MCF 10A (cell line): ENCODE data around the gene UBAP1. TPM values are rescaled to one million over a fixed set of nuclear protein-coding genes. Genes with fewer than 3 reads are reported as not detected.
A peak's percentile ranks its signal among the peaks of the same experiment; 100 is the strongest.

ENCODE experiments used
- BruUV-seq: library from RNA; stranded (reverse); fragments of 400-500 nt; replicated peaks from 2 replicates; lab custom pipeline; 2021; lab: Mats Ljungman, UMichigan
- CTCF ChIA-PET: fragments of 300-600 bp; sonication (Branson Sonifier 250); formaldehyde crosslinking; extraction: SDS; loops from one replicate; lab custom pipeline; 2021; ENCODE audit warnings: antibody characterized with exemption, inconsistent platforms; lab: Yijun Ruan, JAX
- POLR2A ChIA-PET: fragments of 300-600, 350-650 bp; sonication (Branson Sonifier 250); formaldehyde crosslinking; extraction: SDS; loops from one replicate; lab custom pipeline; 2020; ENCODE audit warnings: antibody characterized with exemption, inconsistent platforms; lab: Yijun Ruan, JAX
- DNase-seq: peaks from one replicate; pipeline ENCODE4 v3.0.0-alpha.2; 2018; ENCODE audit not compliant: unreplicated experiment
- H3K27ac Mint-ChIP-seq: one replicate; pipeline ENCODE4 v1.8.0; 2022; ENCODE audit warnings: mild to moderate bottlenecking, low read depth, mixed read lengths; ENCODE audit not compliant: unreplicated experiment
- H3K27me3 Mint-ChIP-seq: one replicate; pipeline ENCODE4 v1.8.0; 2022; ENCODE audit warnings: mixed read lengths; ENCODE audit not compliant: insufficient read depth, unreplicated experiment
- H3K36me3 Mint-ChIP-seq: one replicate; pipeline ENCODE4 v1.8.0; 2022; ENCODE audit warnings: mild to moderate bottlenecking, moderate library complexity, mixed read lengths; ENCODE audit not compliant: insufficient read depth, unreplicated experiment
- H3K4me1 Mint-ChIP-seq: one replicate; pipeline ENCODE4 v1.8.0; 2022; ENCODE audit warnings: mixed read lengths; ENCODE audit not compliant: insufficient read depth, unreplicated experiment
- H3K4me3 Mint-ChIP-seq: one replicate; pipeline ENCODE4 v1.8.0; 2022; ENCODE audit warnings: mild to moderate bottlenecking, moderate library complexity, mixed read lengths; ENCODE audit not compliant: unreplicated experiment
- H3K9me3 Mint-ChIP-seq: one replicate; pipeline ENCODE4 v1.8.0; 2022; ENCODE audit warnings: mixed read lengths; ENCODE audit not compliant: unreplicated experiment
- intact Hi-C: fragments of 100-400 bp; cut with micrococcal nuclease; formaldehyde crosslinking; loops from 2 replicates; pipeline ENCODE4 v1.14.1; 2022
- total RNA-seq: library from RNA; stranded (reverse); gene quantifications from 2 replicates; pipeline ENCODE4 v1.2.3, GENCODE V29; 2022
- TF ChIP-seq, protein P1 (sequence below): fragments of 200-600 bp; IDR thresholded peaks from one replicate; pipeline ENCODE4 v1.8.0; 2022; ENCODE audit warnings: antibody characterized with exemption, mild to moderate bottlenecking; ENCODE audit not compliant: unreplicated experiment

UBAP1 gene
- total RNA-seq, 1 experiment from 2014 or later, result 64.4 TPM

- peak overlapping the region; percentile 94 for H3K27ac Mint-ChIP-seq
Measured at GRCh38 chr9:34256987-34257585, 78.2 kb downstream of the UBAP1 start.

GRCh38 chr9:34259315-34259714 lies 80.5 kb downstream of the UBAP1 start:
- no peaks in the 10 kb centered on the region for H3K27me3 Mint-ChIP-seq
- no peak overlapping the region for H3K4me3 Mint-ChIP-seq
- peaks cover 21% of the 10 kb centered on the region for H3K36me3 Mint-ChIP-seq
- intact Hi-C loops, result loop anchor here (10.0 kb wide), 1 partner anchor 345 kb away; no protein-coding TSS in a partner anchor
- ChIA-PET POLR2A (no interaction called here), CTCF (no interaction called here)
- TF ChIP-seq, protein P1, sequence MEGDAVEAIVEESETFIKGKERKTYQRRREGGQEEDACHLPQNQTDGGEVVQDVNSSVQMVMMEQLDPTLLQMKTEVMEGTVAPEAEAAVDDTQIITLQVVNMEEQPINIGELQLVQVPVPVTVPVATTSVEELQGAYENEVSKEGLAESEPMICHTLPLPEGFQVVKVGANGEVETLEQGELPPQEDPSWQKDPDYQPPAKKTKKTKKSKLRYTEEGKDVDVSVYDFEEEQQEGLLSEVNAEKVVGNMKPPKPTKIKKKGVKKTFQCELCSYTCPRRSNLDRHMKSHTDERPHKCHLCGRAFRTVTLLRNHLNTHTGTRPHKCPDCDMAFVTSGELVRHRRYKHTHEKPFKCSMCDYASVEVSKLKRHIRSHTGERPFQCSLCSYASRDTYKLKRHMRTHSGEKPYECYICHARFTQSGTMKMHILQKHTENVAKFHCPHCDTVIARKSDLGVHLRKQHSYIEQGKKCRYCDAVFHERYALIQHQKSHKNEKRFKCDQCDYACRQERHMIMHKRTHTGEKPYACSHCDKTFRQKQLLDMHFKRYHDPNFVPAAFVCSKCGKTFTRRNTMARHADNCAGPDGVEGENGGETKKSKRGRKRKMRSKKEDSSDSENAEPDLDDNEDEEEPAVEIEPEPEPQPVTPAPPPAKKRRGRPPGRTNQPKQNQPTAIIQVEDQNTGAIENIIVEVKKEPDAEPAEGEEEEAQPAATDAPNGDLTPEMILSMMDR, result no peak
- peak overlapping the region; percentile 10 for H3K27ac Mint-ChIP-seq
- BruUV-seq, result no TSS peak
- peaks cover 9% of the 10 kb centered on the region for H3K4me1 Mint-ChIP-seq
- DNase-seq, result no peak
- H3K9me3 Mint-ChIP-seq, result no peaks in the 10 kb centered on the region

More at GRCh38 chr9:34256987-34257585, 78.2 kb downstream of the UBAP1 start:
- no peak for DNase-seq
- Mint-ChIP-seq H3K4me3 (no peak overlapping the region), H3K4me1 (peaks cover 27% of the 10 kb centered on the region), H3K9me3 (no peaks in the 10 kb centered on the region), H3K27me3 (no peaks in the 10 kb centered on the region), H3K36me3 (peaks cover 41% of the 10 kb centered on the region)
- intact Hi-C loops, result loop anchor here (10.0 kb wide), 1 partner anchor 348 kb away; no protein-coding TSS in a partner anchor
- BruUV-seq, result no TSS peak
- ChIA-PET CTCF (interaction anchor here (0.6 to 5.2 kb wide), 5 partner anchors 25 to 183 kb away, joined by 3 to 31 read pairs (median 4); partner anchors contain the start of gene MYORG), POLR2A (interaction anchor here (0.5 to 1.0 kb wide), 3 partner anchors 11 to 98 kb away, joined by 3 read pairs; no protein-coding TSS in a partner anchor)
- TF ChIP-seq, protein P1, result no peak

DNA sequence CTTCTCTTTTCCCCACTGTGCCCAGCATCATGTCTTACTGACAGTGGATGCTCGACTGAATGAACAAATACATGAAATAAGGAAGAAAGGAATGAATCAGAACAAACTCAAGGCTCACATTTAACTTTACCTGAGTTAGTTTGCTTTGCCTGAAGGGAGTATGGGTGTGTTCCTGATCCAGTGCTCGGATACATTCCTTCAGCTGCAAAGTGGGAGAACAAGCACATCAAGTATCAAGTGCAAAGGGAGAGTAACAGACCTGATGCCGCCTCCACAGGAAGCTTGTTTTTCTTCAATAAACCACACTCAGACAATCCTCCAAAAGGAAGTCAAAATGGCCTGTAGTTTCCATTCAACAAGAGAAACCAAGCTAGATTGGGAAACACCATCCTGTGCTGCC lies 84.1 kb downstream of the UBAP1 start:
- H3K27me3 Mint-ChIP-seq, result no peaks in the 10 kb centered on the region
- BruUV-seq, result no TSS peak
- DNase-seq, result no peak
- ChIA-PET CTCF (interaction anchor here (1.3 to 2.1 kb wide), 2 partner anchors 9 to 10 kb away, joined by 3 to 7 read pairs; no protein-coding TSS in a partner anchor), POLR2A (interaction anchor here (0.8 kb wide), 1 partner anchor 124 kb away, joined by 4 read pairs; no protein-coding TSS in a partner anchor)
- TF ChIP-seq, protein P1, result no peak
- peaks cover 7% of the 10 kb centered on the region for H3K36me3 Mint-ChIP-seq
- H3K4me3 Mint-ChIP-seq, result no peak overlapping the region
- no peak overlapping the region for H3K27ac Mint-ChIP-seq
- intact Hi-C loops, result no loop called here
- no peaks in the 10 kb centered on the region for H3K4me1 Mint-ChIP-seq
- no peaks in the 10 kb centered on the region for H3K9me3 Mint-ChIP-seq

GRCh38 chr9:34267660-34268059 lies 88.8 kb downstream of the UBAP1 start:
- CTCF ChIA-PET, result interaction anchor here (0.7 kb wide), 1 partner anchor 13 kb away, joined by 4 read pairs; no protein-coding TSS in a partner anchor
- DNase-seq, result peak; percentile 16
- intact Hi-C loops, result no loop called here
- TF ChIP-seq, protein P1, result no peak
- Mint-ChIP-seq H3K9me3 (no peaks in the 10 kb centered on the region), H3K27me3 (no peaks in the 10 kb centered on the region), H3K4me3 (no peak overlapping the region), H3K4me1 (no peaks in the 10 kb centered on the region), H3K27ac (no peak overlapping the region), H3K36me3 (peaks cover 5% of the 10 kb centered on the region)
- POLR2A ChIA-PET, result interaction anchor here (0.5 to 0.7 kb wide), 2 partner anchors 11 to 71 kb away, joined by 3 read pairs; no protein-coding TSS in a partner anchor
- BruUV-seq, result no TSS peak
